ENCODE measurements around the gene SLC1A4.
"Not testable (repeated sequence)": the region's sequence is repeated elsewhere in the genome, so short reads cannot be mapped to it uniquely, and the experiment has no call there.

DNA sequence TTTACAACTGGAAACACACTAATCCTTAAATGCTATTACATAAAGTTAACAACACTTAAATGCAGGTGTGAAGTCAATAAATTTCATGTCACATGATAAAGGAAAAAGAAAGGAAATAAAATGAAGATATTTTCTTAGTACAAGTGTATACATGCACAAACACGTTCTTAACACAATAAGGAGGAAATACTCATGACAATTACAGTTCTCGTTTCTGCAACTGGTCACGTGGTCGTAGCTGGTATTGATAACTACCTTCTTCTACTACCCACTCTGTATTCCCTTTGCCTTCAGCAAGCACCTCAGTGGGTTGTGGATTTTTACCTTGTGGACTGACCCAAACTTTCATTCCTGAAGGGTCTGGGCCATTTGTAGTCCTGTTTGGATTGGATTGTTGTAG is 26.1 kb upstream of the SLC1A4 start:
- not testable (repeated sequence) for TF ChIP-seq YY1 (IDR thresholded peaks at IDR 0.05; ENCODE audit: insufficient read depth, insufficient read length); ZNF274 (IDR thresholded peaks at IDR 0.05; ENCODE audit: low read depth, low read length); SUZ12 (IDR thresholded peaks at IDR 0.05; ENCODE audit: extremely low read depth, insufficient read depth, insufficient read length)

Measured in NT2/D1 (cell line).